Body of pancreas (tissue), 4 donors: ENCODE measurements around the gene KCNQ4. TPM values are rescaled to one million over a fixed set of nuclear protein-coding genes. Genes with fewer than 3 reads are reported as not detected.

Experiments
- ATAC-seq: fragments of 150-250 bp; one replicate; pipeline ENCODE4 v1.9.1; 2016
- DNase-seq, 4 donors: peaks; one replicate each; pipeline ENCODE4 v3.0.0-alpha.2; 2019
- H3K27ac ChIP-seq, 4 donors: fragments of 200-600 bp; sonication (generic); 1 replicate in 3 of 4; 2 replicates in 1 of 4; pipeline versions ENCODE4 v1.5.1 to v1.6.1; 2016 to 2019; ENCODE audit warnings: mild to moderate bottlenecking in 1 of 4, mixed read lengths in 1 of 4, moderate library complexity in 1 of 4
- H3K27me3 ChIP-seq, 2 donors: fragments of 200-600 bp; sonication (generic); one replicate each; pipeline ENCODE4 v1.6.0; 2016; ENCODE audit warnings: mild to moderate bottlenecking in 1 of 2
- H3K36me3 ChIP-seq, 2 donors: fragments of 200-600 bp; sonication (generic); replicated peaks in 1 of 2; 2 replicates each; pipeline ENCODE4 v1.5.1; 2016; ENCODE audit warnings: low read depth in 2 of 2; ENCODE audit not compliant: insufficient read depth in 1 of 2
- H3K4me1 ChIP-seq: fragments of 200-600 bp; sonication (generic); one replicate; pipeline ENCODE4 v1.6.0; 2016
- H3K4me3 ChIP-seq, 2 donors: fragments of 200-600 bp; sonication (generic); 1 replicate in 1 of 2; 2 replicates in 1 of 2; pipeline ENCODE4 v1.5.1; 2016 to 2019
- H3K9me3 ChIP-seq, 3 donors: fragments of 200-600 bp; sonication (generic); 1 replicate in 2 of 3; 2 replicates in 1 of 3; pipeline ENCODE4 v1.5.1; 2016
- POLR2A ChIP-seq, 3 donors: fragments of 450-650 bp; IDR thresholded peaks; one replicate each; pipeline ENCODE4 v1.6.1; 2016; ENCODE audit warnings: antibody characterized with exemption in 3 of 3, mild to moderate bottlenecking in 2 of 3
- WGBS, 2 donors: methylation state at CpG; one replicate each; pipeline ENCODE4 v1.1.5; 2017; 5-methylcytosine and 5-hydroxymethylcytosine counted together
- intact Hi-C: fragments of 100-400 bp; cut with DNase I; formaldehyde crosslinking; loops from one replicate; pipeline ENCODE4 v1.15.1; 2023
- total RNA-seq, 2 donors: library from RNA; depleted of rRNA; stranded (reverse); fragments of >200 nt; gene quantifications; one replicate each; pipeline ENCODE4 v1.1.0, GENCODE V29; 2016
- TF ChIP-seq, protein P1 (sequence below), 7 experiments: fragments of 450-650 bp in 4 of 7; fragments of 200-600 bp in 3 of 7; sonication (generic) in 3 of 7; IDR thresholded peaks; one replicate each; pipeline ENCODE4 v1.5.1; 2016 to 2019; ENCODE audit warnings: antibody characterized with exemption in 7 of 7

The KCNQ4 gene
- total RNA-seq, 2 donors from 2014 or later: 1.8 to 4.0 TPM

- no peaks in the 10 kb centered on the region for H3K9me3 ChIP-seq
- TF ChIP-seq, protein P1, sequence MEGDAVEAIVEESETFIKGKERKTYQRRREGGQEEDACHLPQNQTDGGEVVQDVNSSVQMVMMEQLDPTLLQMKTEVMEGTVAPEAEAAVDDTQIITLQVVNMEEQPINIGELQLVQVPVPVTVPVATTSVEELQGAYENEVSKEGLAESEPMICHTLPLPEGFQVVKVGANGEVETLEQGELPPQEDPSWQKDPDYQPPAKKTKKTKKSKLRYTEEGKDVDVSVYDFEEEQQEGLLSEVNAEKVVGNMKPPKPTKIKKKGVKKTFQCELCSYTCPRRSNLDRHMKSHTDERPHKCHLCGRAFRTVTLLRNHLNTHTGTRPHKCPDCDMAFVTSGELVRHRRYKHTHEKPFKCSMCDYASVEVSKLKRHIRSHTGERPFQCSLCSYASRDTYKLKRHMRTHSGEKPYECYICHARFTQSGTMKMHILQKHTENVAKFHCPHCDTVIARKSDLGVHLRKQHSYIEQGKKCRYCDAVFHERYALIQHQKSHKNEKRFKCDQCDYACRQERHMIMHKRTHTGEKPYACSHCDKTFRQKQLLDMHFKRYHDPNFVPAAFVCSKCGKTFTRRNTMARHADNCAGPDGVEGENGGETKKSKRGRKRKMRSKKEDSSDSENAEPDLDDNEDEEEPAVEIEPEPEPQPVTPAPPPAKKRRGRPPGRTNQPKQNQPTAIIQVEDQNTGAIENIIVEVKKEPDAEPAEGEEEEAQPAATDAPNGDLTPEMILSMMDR (IDR thresholded peaks at IDR 0.05): no peak
- TF ChIP-seq POLR2A (IDR thresholded peaks at IDR 0.05): no peak
- H3K4me3 ChIP-seq: no peak overlapping the region
- H3K36me3 ChIP-seq: no peaks in the 10 kb centered on the region
- H3K4me1 ChIP-seq: peaks cover 14% of the 10 kb centered on the region
- H3K27me3 ChIP-seq: no peaks in the 10 kb centered on the region
- H3K27ac ChIP-seq: no peak overlapping the region
- no peak for DNase-seq
- ATAC-seq: no peak
- intact Hi-C loops: no loop called here
- WGBS, 2 donors: 77 to 79% methylated on average over 13 to 14 of the region's 14 CpGs
Measured at GRCh38 chr1:40829631-40830245, 46.2 kb downstream of the KCNQ4 start.

DNA sequence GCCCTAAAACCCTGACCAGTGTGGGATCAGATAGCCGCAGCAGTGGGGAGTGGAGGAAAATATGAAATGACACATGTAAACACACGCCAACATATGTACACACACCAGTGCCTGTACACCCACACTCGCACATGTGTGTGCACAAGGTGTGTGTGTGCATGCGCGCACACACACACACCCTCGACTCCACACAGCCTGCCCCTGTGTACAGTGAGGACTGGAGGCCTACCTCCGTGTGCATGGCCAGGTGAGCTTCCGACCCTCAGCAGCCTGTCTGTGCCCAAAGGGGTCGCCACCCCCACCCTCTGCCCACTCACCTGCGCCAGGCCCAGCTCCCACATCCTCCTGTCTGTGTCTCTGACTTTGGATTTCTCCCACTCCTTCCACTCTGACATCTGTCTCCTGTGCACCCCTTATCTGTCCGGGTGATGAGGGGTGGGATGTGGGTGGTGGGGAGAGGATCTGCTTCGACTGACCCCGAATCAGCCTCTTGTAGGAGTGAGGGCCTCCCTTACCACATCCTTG is 46.9 kb downstream of the KCNQ4 start:
- DNase-seq (no peak), ATAC-seq (no peak)
- TF ChIP-seq POLR2A (IDR thresholded peaks at IDR 0.05): no peak
- TF ChIP-seq, protein P1 (IDR thresholded peaks at IDR 0.05): no peak
- Histone ChIP-seq H3K9me3 (no peaks in the 10 kb centered on the region), H3K36me3 (no peaks in the 10 kb centered on the region), H3K27me3 (no peaks in the 10 kb centered on the region), H3K27ac (no peak overlapping the region), H3K4me3 (no peak overlapping the region), H3K4me1 (peaks cover 6% of the 10 kb centered on the region)
- intact Hi-C loops: no loop called here
- 94 to 95% methylated on average over 8 to 13 of the region's 13 CpGs for WGBS, 2 donors

GRCh38 chr1:40831001-40831732 is 47.6 kb downstream of the KCNQ4 start:
- ATAC-seq (no peak), DNase-seq (no peak)
- H3K27me3 ChIP-seq: no peaks in the 10 kb centered on the region
- intact Hi-C loops: no loop called here
- H3K4me1 ChIP-seq: no peaks in the 10 kb centered on the region
- 80 to 93% methylated on average over 4 to 21 of the region's 22 CpGs for WGBS, 2 donors
- no peak overlapping the region for H3K4me3 ChIP-seq
- H3K27ac ChIP-seq: no peak overlapping the region
- no peak for TF ChIP-seq POLR2A (IDR thresholded peaks at IDR 0.05)
- TF ChIP-seq, protein P1 (IDR thresholded peaks at IDR 0.05): no peak
- no peaks in the 10 kb centered on the region for H3K36me3 ChIP-seq
- no peaks in the 10 kb centered on the region for H3K9me3 ChIP-seq

- H3K27me3 ChIP-seq: no peaks in the 10 kb centered on the region
- intact Hi-C loops: no loop called here
- ATAC-seq (no peak), DNase-seq (no peak)
- TF ChIP-seq POLR2A (IDR thresholded peaks at IDR 0.05): no peak
- TF ChIP-seq, protein P1 (IDR thresholded peaks at IDR 0.05): no peak
- no peak overlapping the region for H3K4me3 ChIP-seq
- no peaks in the 10 kb centered on the region for H3K4me1 ChIP-seq
- H3K27ac ChIP-seq: no peak overlapping the region
- WGBS, 2 donors: 82 to 83% methylated on average over 1 of the region's 1 CpG
- H3K9me3 ChIP-seq: no peaks in the 10 kb centered on the region
- H3K36me3 ChIP-seq: no peaks in the 10 kb centered on the region
Measured at GRCh38 chr1:40833979-40834378, 50.4 kb downstream of the KCNQ4 start.
